OCI-LY1 (cell line): Measurements from ENCODE around the gene PHLPP1.

Experiments
- H2AFZ ChIP-seq: fragments of 200-600 bp; sonication (generic), shearing (Covaris generic); 2 replicates; pipeline ENCODE4 v1.6.0; 2014; ENCODE audit warnings: antibody characterized with exemption, mild to moderate bottlenecking, low read length
- H3F3A ChIP-seq: fragments of 200-600 bp; sonication (generic), shearing (Covaris generic); 2 replicates; pipeline ENCODE4 v1.6.0; 2014; ENCODE audit warnings: mild to moderate bottlenecking, antibody characterized with exemption, low read length, moderate library complexity; ENCODE audit not compliant: insufficient read depth
- H3K27ac ChIP-seq: fragments of 200-600 bp; sonication (generic); 2 replicates; pipeline ENCODE4 v1.5.1; 2014; ENCODE audit warnings: low read length, mixed run types, mild to moderate bottlenecking, low read depth; ENCODE audit not compliant: poor library complexity, severe bottlenecking
- H3K27me3 ChIP-seq: fragments of 200-600 bp; sonication (generic); 2 replicates; pipeline ENCODE4 v1.6.0; 2014; ENCODE audit warnings: antibody characterized with exemption, mild to moderate bottlenecking, low read length, moderate library complexity; ENCODE audit not compliant: insufficient read depth
- H3K36me3 ChIP-seq: fragments of 200-600 bp; sonication (generic); 2 replicates; pipeline ENCODE4 v1.6.1; 2014; ENCODE audit warnings: mild to moderate bottlenecking, antibody characterized with exemption, low read length, moderate library complexity, mixed read lengths; ENCODE audit not compliant: insufficient read depth
- H3K4me1 ChIP-seq: fragments of 200-600 bp; sonication (generic); 2 replicates; pipeline ENCODE4 v1.5.1; 2014; ENCODE audit warnings: mild to moderate bottlenecking, low read length, moderate library complexity; ENCODE audit not compliant: insufficient read depth, severe bottlenecking
- H3K4me2 ChIP-seq: fragments of 200-600 bp; sonication (generic), shearing (Covaris generic); 2 replicates; pipeline ENCODE4 v1.6.1; 2014; ENCODE audit warnings: low read length
- H3K4me3 ChIP-seq: fragments of 200-600 bp; sonication (generic); 2 replicates; pipeline ENCODE4 v1.5.1; 2014; ENCODE audit warnings: low read length, low read depth, mild to moderate bottlenecking, mixed read lengths; ENCODE audit not compliant: poor library complexity, severe bottlenecking
- H3K79me2 ChIP-seq: fragments of 200-600 bp; shearing (Covaris generic); 2 replicates; pipeline ENCODE4 v1.6.1; 2016; ENCODE audit warnings: mixed run types, low read length, mixed read lengths; ENCODE audit not compliant: insufficient read depth
- H3K9ac ChIP-seq: fragments of 200-600 bp; sonication (generic), shearing (Covaris generic); 2 replicates; pipeline ENCODE4 v1.6.1; 2014; ENCODE audit warnings: mild to moderate bottlenecking, low read length, mixed read lengths
- H3K9me2 ChIP-seq: fragments of 200-600 bp; sonication (generic), shearing (Covaris generic); 2 replicates; pipeline ENCODE4 v1.6.1; 2014; ENCODE audit warnings: low read depth, mild to moderate bottlenecking, low read length, mixed read lengths
- H3K9me3 ChIP-seq: fragments of 200-600 bp; shearing (Covaris generic); 2 replicates; pipeline ENCODE4 v1.6.1; 2014; ENCODE audit warnings: low read length, mixed read lengths
- H4K20me1 ChIP-seq: fragments of 200-600 bp; sonication (generic), shearing (Covaris generic); 2 replicates; pipeline ENCODE4 v1.6.0; 2016; ENCODE audit warnings: mild to moderate bottlenecking, low read length; ENCODE audit not compliant: insufficient read depth
- EZH2 ChIP-seq: fragments of 200-600 bp; sonication (generic), shearing (Covaris generic); IDR thresholded peaks from 2 replicates; pipeline ENCODE4 v1.8.0; 2017; ENCODE audit warnings: borderline replicate concordance, mixed run types, mild to moderate bottlenecking, antibody characterized with exemption, low read length, moderate library complexity, mixed read lengths
- TF ChIP-seq, protein P1 (sequence below): fragments of 200-600 bp; sonication (generic), shearing (Covaris generic); IDR thresholded peaks from 2 replicates; pipeline ENCODE4 v1.5.1; 2017; ENCODE audit warnings: mild to moderate bottlenecking, antibody characterized with exemption, low read length, moderate library complexity, mixed read lengths

The PHLPP1 gene

DNA sequence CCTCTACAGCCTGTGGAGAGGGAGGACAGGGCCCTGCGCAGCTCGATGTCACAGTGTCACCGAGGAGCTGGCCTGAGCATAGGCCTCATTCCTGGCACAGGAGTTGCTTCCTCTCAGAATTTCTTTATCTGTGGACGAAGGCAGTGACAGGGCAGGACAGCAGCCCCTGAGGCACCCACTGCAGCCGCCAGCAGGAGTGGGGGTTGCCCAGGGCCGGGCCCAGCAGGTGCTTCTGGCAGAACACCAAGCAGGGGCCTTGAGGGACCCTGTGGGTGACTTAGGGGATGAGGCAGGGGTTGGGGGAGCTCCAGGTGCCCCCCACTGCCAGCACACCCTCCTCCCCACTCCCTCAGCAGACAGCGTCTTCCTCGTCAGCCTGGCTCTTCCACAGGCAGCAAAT lies 290.0 kb downstream of the PHLPP1 start:
- H3K4me1 ChIP-seq: no peaks in the 10 kb centered on the region
- no peak overlapping the region for H2AFZ ChIP-seq
- no peaks in the 10 kb centered on the region for H3K9me3 ChIP-seq
- no peak overlapping the region for H3K4me3 ChIP-seq
- H3K79me2 ChIP-seq: no peaks in the 10 kb centered on the region
- H3K27me3 ChIP-seq: no peaks in the 10 kb centered on the region
- H3K4me2 ChIP-seq: no peak overlapping the region
- no peaks in the 10 kb centered on the region for H3K36me3 ChIP-seq
- H4K20me1 ChIP-seq: no peaks in the 10 kb centered on the region
- TF ChIP-seq, protein P1, sequence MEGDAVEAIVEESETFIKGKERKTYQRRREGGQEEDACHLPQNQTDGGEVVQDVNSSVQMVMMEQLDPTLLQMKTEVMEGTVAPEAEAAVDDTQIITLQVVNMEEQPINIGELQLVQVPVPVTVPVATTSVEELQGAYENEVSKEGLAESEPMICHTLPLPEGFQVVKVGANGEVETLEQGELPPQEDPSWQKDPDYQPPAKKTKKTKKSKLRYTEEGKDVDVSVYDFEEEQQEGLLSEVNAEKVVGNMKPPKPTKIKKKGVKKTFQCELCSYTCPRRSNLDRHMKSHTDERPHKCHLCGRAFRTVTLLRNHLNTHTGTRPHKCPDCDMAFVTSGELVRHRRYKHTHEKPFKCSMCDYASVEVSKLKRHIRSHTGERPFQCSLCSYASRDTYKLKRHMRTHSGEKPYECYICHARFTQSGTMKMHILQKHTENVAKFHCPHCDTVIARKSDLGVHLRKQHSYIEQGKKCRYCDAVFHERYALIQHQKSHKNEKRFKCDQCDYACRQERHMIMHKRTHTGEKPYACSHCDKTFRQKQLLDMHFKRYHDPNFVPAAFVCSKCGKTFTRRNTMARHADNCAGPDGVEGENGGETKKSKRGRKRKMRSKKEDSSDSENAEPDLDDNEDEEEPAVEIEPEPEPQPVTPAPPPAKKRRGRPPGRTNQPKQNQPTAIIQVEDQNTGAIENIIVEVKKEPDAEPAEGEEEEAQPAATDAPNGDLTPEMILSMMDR: no peak
- no peak for TF ChIP-seq EZH2
- H3F3A ChIP-seq: no peaks in the 10 kb centered on the region
- no peak overlapping the region for H3K27ac ChIP-seq
- H3K9me2 ChIP-seq: no peaks in the 10 kb centered on the region
- H3K9ac ChIP-seq: no peak overlapping the region

DNA sequence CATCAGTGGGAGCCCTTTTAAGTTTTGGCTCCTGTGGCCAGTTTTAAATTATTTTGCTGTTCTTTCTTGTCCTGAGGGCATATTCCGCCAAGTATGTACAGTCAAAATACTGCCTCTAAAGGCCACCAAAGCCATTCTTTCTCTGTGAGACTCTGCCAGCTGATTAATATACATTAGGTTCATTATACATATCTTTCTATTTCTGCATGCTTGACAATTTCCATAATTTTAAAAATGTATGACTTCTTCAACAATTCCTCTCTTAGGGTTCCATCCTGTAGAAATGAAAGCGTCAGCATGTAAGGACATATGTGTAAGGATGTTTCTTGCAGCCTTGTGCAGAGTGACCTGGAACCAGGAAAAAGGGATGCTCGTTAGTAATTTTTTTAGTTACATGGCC lies 291.9 kb downstream of the PHLPP1 start:
- H3K27ac ChIP-seq: no peak overlapping the region
- no peaks in the 10 kb centered on the region for H3K9me2 ChIP-seq
- TF ChIP-seq EZH2: no peak
- TF ChIP-seq, protein P1: no peak
- no peaks in the 10 kb centered on the region for H3F3A ChIP-seq
- H2AFZ ChIP-seq: no peak overlapping the region
- no peaks in the 10 kb centered on the region for H3K9me3 ChIP-seq
- no peaks in the 10 kb centered on the region for H3K79me2 ChIP-seq
- no peaks in the 10 kb centered on the region for H3K36me3 ChIP-seq
- no peak overlapping the region for H3K4me3 ChIP-seq
- H3K4me1 ChIP-seq: no peaks in the 10 kb centered on the region
- H3K9ac ChIP-seq: no peak overlapping the region
- H3K4me2 ChIP-seq: no peak overlapping the region
- H3K27me3 ChIP-seq: no peaks in the 10 kb centered on the region
- no peaks in the 10 kb centered on the region for H4K20me1 ChIP-seq

DNA sequence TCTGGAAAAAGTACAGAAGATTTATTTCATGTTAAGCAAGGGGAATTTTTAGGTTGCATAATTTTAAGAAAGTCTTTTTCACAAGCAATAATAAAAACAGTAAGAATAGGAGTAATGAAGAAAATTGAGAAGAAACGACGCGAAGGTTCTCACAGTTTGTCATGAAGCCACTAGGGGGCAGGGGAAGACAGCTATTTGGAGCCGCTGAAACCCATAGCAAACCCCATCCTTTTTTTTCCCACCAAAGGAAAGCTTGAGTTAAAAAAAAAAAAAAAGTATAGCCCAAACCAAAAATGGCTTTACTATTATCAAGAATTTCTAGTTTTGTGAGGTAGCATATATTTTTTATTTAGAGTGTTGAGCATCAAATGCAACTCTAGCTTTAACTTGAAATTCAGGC lies 300.9 kb downstream of the PHLPP1 start:
- Histone ChIP-seq H4K20me1 (no peaks in the 10 kb centered on the region), H2AFZ (no peak overlapping the region), H3K4me2 (no peak overlapping the region), H3K9me2 (no peaks in the 10 kb centered on the region), H3K36me3 (no peaks in the 10 kb centered on the region), H3K9me3 (no peaks in the 10 kb centered on the region), H3K79me2 (no peaks in the 10 kb centered on the region), H3F3A (no peaks in the 10 kb centered on the region), H3K9ac (no peak overlapping the region), H3K27me3 (no peaks in the 10 kb centered on the region), H3K4me3 (no peak overlapping the region), H3K4me1 (no peaks in the 10 kb centered on the region), H3K27ac (no peak overlapping the region)
- TF ChIP-seq, protein P1: peak; percentile 76
- TF ChIP-seq EZH2: no peak
